ENCODE measurements around the gene PKIG. TPM values are rescaled to one million over a fixed set of nuclear protein-coding genes. Genes with fewer than 3 reads are reported as not detected.

PKIG gene
- total and polyA plus RNA-seq, 2 experiments from 2014 or later: 29.7 to 33.2 TPM

- Histone ChIP-seq H3K9me2 (ENCODE audit: insufficient read depth) (no peaks in the 10 kb centered on the region), H3K27ac (ENCODE audit: low read depth) (no peak overlapping the region), H3K27me3 (ENCODE audit: insufficient read depth) (peaks cover 50% of the 10 kb centered on the region), H4K20me1 (replicated peaks; ENCODE audit: insufficient read depth) (peaks cover 15% of the 10 kb centered on the region; the same call in 1 of the 2 replicates), H3K79me2 (replicated peaks; ENCODE audit: insufficient read depth) (no peaks in the 10 kb centered on the region), H2AFZ (no peak overlapping the region), H3K4me2 (no peak overlapping the region), H3F3A (replicated peaks; ENCODE audit: low read depth) (no peaks in the 10 kb centered on the region), H3K36me3 (ENCODE audit: insufficient read depth) (no peaks in the 10 kb centered on the region), H3K4me1 (ENCODE audit: insufficient read depth) (peaks cover 24% of the 10 kb centered on the region), H3K4me3 (no peak overlapping the region)
- Mint-ChIP-seq H3K27me3 (ENCODE audit: insufficient read depth, low read depth, poor library complexity) (peaks cover 19% of the 10 kb centered on the region), H3K4me3 (no peak overlapping the region), H3K9me3 (no peaks in the 10 kb centered on the region), H3K4me1 (peaks cover 35% of the 10 kb centered on the region), H3K27ac (no peak overlapping the region), H3K36me3 (ENCODE audit: low read depth) (peaks cover 74% of the 10 kb centered on the region)
- TF ChIP-seq CREB1 (CRISPR knock-in tag; IDR thresholded peaks at IDR 0.05; ENCODE audit: low read depth) (no peak), JUNB (IDR thresholded peaks at IDR 0.05; ENCODE audit: unreplicated experiment) (no peak), ZNF462 (CRISPR knock-in tag; IDR thresholded peaks at IDR 0.05) (no peak), NANOG (IDR thresholded peaks at IDR 0.05; ENCODE audit: borderline replicate concordance) (no peak), EZH2 (IDR thresholded peaks at IDR 0.05; ENCODE audit: low read depth, unreplicated experiment) (no peak), ETS1 (IDR thresholded peaks at IDR 0.05) (no peak), CTCF (conservative IDR thresholded peaks at IDR 0.05; ENCODE audit: low read depth in 2 of 2) (no peak), REST (IDR thresholded peaks at IDR 0.05; ENCODE audit: unreplicated experiment) (no peak), STAT1 (IDR thresholded peaks at IDR 0.05; ENCODE audit: unreplicated experiment) (no peak), POLR2AphosphoS5 (IDR thresholded peaks at IDR 0.05; ENCODE audit: low read depth) (no peak), ZNF331 (CRISPR knock-in tag; IDR thresholded peaks at IDR 0.05; ENCODE audit: low read depth) (no peak), EZH2phosphoT487 (IDR thresholded peaks at IDR 0.05; ENCODE audit: unreplicated experiment) (no peak), ZNF114 (CRISPR knock-in tag; IDR thresholded peaks at IDR 0.05) (no peak)
- ATAC-seq: no peak
- DNase-seq (ENCODE audit: low spot score): no peak
These were observed 35.9 kb downstream of the PKIG start for GRCh38 chr20:44618318-44618731.

Measured in GM23338 (cell line).